Common myeloid progenitor, CD34-positive (primary cell): Measurements from ENCODE around the gene RUNX1.

Source experiments
- CTCF ChIA-PET: fragments of 350-600 bp; sonication (Branson Sonifier 250); formaldehyde crosslinking; loops from one replicate; lab custom pipeline; 2021; ENCODE audit warnings: antibody characterized with exemption; lab: Charles Lee
- POLR2A ChIA-PET: fragments of 350-600 bp; sonication (Branson Sonifier 250); formaldehyde crosslinking; loops from one replicate; lab custom pipeline; 2021; ENCODE audit warnings: antibody characterized with exemption; lab: Charles Lee
- DNase-seq, 3 donors: peaks; one replicate each; pipeline versions ENCODE4 v3.0.0 to v3.0.0-alpha.2; 2013
- H3K27ac ChIP-seq, 2 experiments: 1 replicate in 1 of 2; 2 replicates in 1 of 2; pipeline ENCODE4 v1.7.0; 2013; ENCODE audit warnings: inconsistent platforms in 2 of 2, low read length in 2 of 2, mild to moderate bottlenecking in 2 of 2, low read depth in 1 of 2, moderate library complexity in 1 of 2; ENCODE audit not compliant: severe bottlenecking in 2 of 2, insufficient read depth in 1 of 2, poor library complexity in 1 of 2
- H3K27me3 ChIP-seq, 5 experiments: replicated peaks in 2 of 5; 1 replicate in 3 of 5; 2 replicates in 2 of 5; pipeline versions ENCODE4 v1.6.1 to v1.7.0; 2013; ENCODE audit warnings: low read length in 4 of 5, mild to moderate bottlenecking in 2 of 5, moderate library complexity in 2 of 5, inconsistent platforms in 1 of 5; ENCODE audit not compliant: insufficient read depth in 5 of 5, control insufficient read depth in 4 of 5
- H3K36me3 ChIP-seq, 4 experiments: 1 replicate in 2 of 4; 2 replicates in 2 of 4; pipeline versions ENCODE4 v1.6.1 to v1.7.0; 2013; ENCODE audit warnings: low read length in 3 of 4, control low read depth in 1 of 4, mild to moderate bottlenecking in 1 of 4; ENCODE audit not compliant: control insufficient read depth in 4 of 4, insufficient read depth in 4 of 4
- H3K4me1 ChIP-seq, 4 experiments: 1 replicate in 3 of 4; 2 replicates in 1 of 4; pipeline versions ENCODE4 v1.6.1 to v1.7.1; 2013; ENCODE audit warnings: low read length in 3 of 4, mild to moderate bottlenecking in 3 of 4, control low read depth in 1 of 4, inconsistent platforms in 1 of 4, moderate library complexity in 1 of 4; ENCODE audit not compliant: control insufficient read depth in 4 of 4, insufficient read depth in 4 of 4; ENCODE audit errors: control extremely low read depth in 1 of 4
- H3K4me3 ChIP-seq, 7 experiments: 1 replicate in 4 of 7; 2 replicates in 3 of 7; pipeline versions ENCODE4 v1.5.1 to v1.7.0; 2013; ENCODE audit warnings: mild to moderate bottlenecking in 7 of 7, low read length in 6 of 7, moderate library complexity in 6 of 7, inconsistent platforms in 2 of 7, low read depth in 2 of 7, control low read depth in 1 of 7; ENCODE audit not compliant: insufficient read depth in 4 of 7, control insufficient read depth in 1 of 7; ENCODE audit errors: extremely low read depth in 1 of 7
- H3K9me3 ChIP-seq, 5 experiments: 1 replicate in 4 of 5; 2 replicates in 1 of 5; pipeline versions ENCODE4 v1.6.1 to v1.7.1; 2013; ENCODE audit warnings: low read length in 4 of 5, mild to moderate bottlenecking in 2 of 5, inconsistent platforms in 1 of 5, low read depth in 1 of 5, moderate library complexity in 1 of 5; ENCODE audit not compliant: control insufficient read depth in 4 of 5, insufficient read depth in 2 of 5; ENCODE audit errors: control extremely low read depth in 1 of 5
- WGBS: methylation state at CpG from one replicate; pipeline ENCODE4 v1.1.5; 2013; ENCODE audit not compliant: insufficient coverage; 5-methylcytosine and 5-hydroxymethylcytosine counted together

RUNX1 gene

GRCh38 chr21:34965200-34966174 is 83.6 kb downstream of the RUNX1 start:
- H3K36me3 ChIP-seq: peaks cover 10 to 64% (median 45%) of the 10 kb centered on the region in 4 experiments
- POLR2A ChIA-PET: no interaction called here
- peak in 2 of 3 donors; percentile 27 to 37 for DNase-seq
- WGBS: 74% methylated on average over 9 of the region's 10 CpGs
- peak overlapping the region in 1 of 7 experiments; percentile 15 for H3K4me3 ChIP-seq
- H3K27ac ChIP-seq: peak overlapping the region in 1 of 2 experiments; percentile 6
- CTCF ChIA-PET: no interaction called here
- no peaks in the 10 kb centered on the region for H3K27me3 ChIP-seq
- H3K9me3 ChIP-seq: no peaks in the 10 kb centered on the region
- H3K4me1 ChIP-seq: peaks cover 0 to 51% (median 22%) of the 10 kb centered on the region in 4 experiments

DNA sequence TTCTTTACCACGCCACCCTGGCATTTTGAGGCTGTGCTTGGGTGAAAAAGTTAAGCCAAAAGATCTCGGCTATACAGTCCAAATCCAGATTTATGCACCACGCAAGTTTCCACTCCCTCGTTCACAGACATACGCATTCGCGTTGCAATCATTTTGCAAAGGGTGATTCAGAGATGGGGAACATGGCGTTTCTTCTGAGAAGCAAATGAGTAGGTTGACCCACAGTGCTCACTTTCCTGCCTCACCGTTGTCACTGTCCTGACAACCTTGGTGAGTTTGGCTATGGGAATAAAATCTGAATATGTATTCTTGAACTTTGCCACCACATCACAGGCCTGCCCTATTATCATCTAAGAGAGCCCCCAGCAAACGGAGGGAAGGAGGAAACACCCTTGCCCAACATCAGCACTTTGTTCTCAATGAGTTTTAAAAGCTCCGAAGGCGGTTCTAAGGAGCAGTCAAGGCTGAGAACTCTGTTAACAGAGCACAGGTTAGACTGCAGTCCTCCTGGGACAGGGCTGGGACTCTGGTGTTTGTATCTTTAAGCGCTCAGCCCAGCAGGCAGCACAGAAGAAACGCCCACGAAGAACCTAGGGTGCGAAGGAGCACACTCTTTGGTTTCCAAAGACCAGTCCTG is 86.4 kb downstream of the RUNX1 start:
- Histone ChIP-seq H3K4me3 (no peak overlapping the region), H3K27me3 (no peaks in the 10 kb centered on the region), H3K9me3 (peaks cover 0 to 3% (median 0%) of the 10 kb centered on the region in 5 experiments), H3K27ac (peak overlapping the region in 1 of 2 experiments; percentile 27), H3K36me3 (peaks cover 17 to 62% (median 45%) of the 10 kb centered on the region in 4 experiments), H3K4me1 (peaks cover 0 to 32% (median 9%) of the 10 kb centered on the region in 4 experiments)
- CTCF ChIA-PET: no interaction called here
- WGBS: 87% methylated on average over 12 of the region's 16 CpGs
- DNase-seq: no peak
- POLR2A ChIA-PET: no interaction called here

GRCh38 chr21:34962136-34962535 is 87.0 kb downstream of the RUNX1 start:
- Histone ChIP-seq H3K36me3 (peaks cover 15 to 63% (median 47%) of the 10 kb centered on the region in 4 experiments), H3K27ac (peak overlapping the region in 1 of 2 experiments; percentile 27), H3K4me1 (peaks cover 0 to 30% (median 10%) of the 10 kb centered on the region in 4 experiments), H3K9me3 (peaks cover 0 to 3% (median 0%) of the 10 kb centered on the region in 5 experiments), H3K4me3 (no peak overlapping the region), H3K27me3 (no peaks in the 10 kb centered on the region)
- WGBS: no CpG with 5 or more reads among the region's 2 CpGs
- DNase-seq: no peak
- ChIA-PET CTCF (no interaction called here), POLR2A (no interaction called here)

DNA sequence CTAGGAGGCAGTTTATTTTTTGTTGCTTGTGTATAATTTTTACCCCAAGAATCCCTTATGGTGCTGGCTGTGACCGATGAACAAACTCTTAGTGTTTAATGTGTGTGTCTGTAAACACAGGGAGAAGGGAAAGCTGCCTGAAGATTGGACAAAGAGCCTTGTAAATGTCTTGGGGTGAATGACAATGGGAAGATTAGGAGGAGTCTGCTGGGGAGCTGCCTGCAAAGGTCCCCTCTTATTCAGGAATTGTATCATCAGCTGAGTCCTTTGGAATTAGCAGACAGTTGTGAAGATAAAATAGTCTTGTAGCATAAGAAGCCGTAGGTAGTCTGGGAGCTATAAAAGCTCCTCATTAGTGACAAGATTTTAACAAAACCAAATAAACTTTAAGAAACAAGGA is 88.4 kb downstream of the RUNX1 start:
- POLR2A ChIA-PET: interaction anchor here (0.5 kb wide), 1 partner anchor 880 kb away, joined by 3 read pairs; no protein-coding TSS in a partner anchor
- H3K4me3 ChIP-seq: no peak overlapping the region

GRCh38 chr21:34959607-34960006 is 89.5 kb downstream of the RUNX1 start:
- peaks cover 0 to 19% (median 8%) of the 10 kb centered on the region in 4 experiments for H3K4me1 ChIP-seq
- no peak overlapping the region for H3K27ac ChIP-seq
- WGBS: 100% methylated on average over 1 of the region's 1 CpG
- no peaks in the 10 kb centered on the region for H3K27me3 ChIP-seq
- CTCF ChIA-PET: interaction anchor here (0.7 to 1.8 kb wide), 11 partner anchors 9 to 71 kb away, joined by 3 to 11 read pairs (median 4); no protein-coding TSS in a partner anchor
- no peak overlapping the region for H3K4me3 ChIP-seq
- peaks cover 0 to 4% (median 2%) of the 10 kb centered on the region in 5 experiments for H3K9me3 ChIP-seq
- POLR2A ChIA-PET: no interaction called here
- no peak for DNase-seq
- H3K36me3 ChIP-seq: peaks cover 18 to 67% (median 50%) of the 10 kb centered on the region in 4 experiments

More for the DNA sequence above, 88.4 kb downstream of the RUNX1 start:
- Histone ChIP-seq H3K27ac (no peak overlapping the region), H3K27me3 (no peaks in the 10 kb centered on the region), H3K9me3 (peaks cover 0 to 4% (median 2%) of the 10 kb centered on the region in 5 experiments), H3K4me1 (peaks cover 0 to 28% (median 10%) of the 10 kb centered on the region in 4 experiments), H3K36me3 (peaks cover 17 to 66% (median 52%) of the 10 kb centered on the region in 4 experiments)
- WGBS: no CpG with 5 or more reads among the region's 2 CpGs
- CTCF ChIA-PET: interaction anchor here (0.9 to 1.8 kb wide), 8 partner anchors 8 to 91 kb away, joined by 3 to 11 read pairs (median 4); no protein-coding TSS in a partner anchor
- DNase-seq: no peak

DNA sequence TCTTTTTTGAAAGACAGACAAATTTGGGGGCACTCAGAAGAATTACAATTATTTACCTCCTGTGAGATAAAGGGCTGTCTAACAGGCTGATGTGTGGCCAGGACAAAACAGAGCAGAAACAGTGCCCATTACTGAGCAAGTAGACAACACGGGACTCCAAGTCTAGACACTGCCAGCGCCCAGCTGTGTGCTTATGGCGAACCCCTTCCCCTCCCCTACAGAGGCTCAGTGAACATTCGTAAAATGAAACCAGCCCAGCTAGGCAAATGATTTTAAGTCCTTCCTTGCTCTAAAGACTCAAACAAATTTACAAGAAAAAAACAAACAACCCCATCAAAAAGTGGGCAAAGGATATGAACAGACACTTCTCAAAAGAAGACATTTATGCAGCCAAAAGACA is 91.1 kb downstream of the RUNX1 start:
- ChIA-PET CTCF (interaction anchor here (1.0 to 1.5 kb wide), 2 partner anchors 11 to 23 kb away, joined by 4 to 5 read pairs; no protein-coding TSS in a partner anchor), POLR2A (no interaction called here)
- Histone ChIP-seq H3K27me3 (no peaks in the 10 kb centered on the region), H3K27ac (no peak overlapping the region), H3K36me3 (peaks cover 14 to 54% (median 41%) of the 10 kb centered on the region in 4 experiments), H3K9me3 (peaks cover 0 to 4% (median 2%) of the 10 kb centered on the region in 5 experiments), H3K4me3 (no peak overlapping the region), H3K4me1 (peaks cover 0 to 21% (median 10%) of the 10 kb centered on the region in 4 experiments)
- DNase-seq: no peak
- WGBS: 100% methylated on average over 1 of the region's 4 CpGs
